ENCODE data around the gene KIRREL1. TPM values are rescaled to one million over a fixed set of nuclear protein-coding genes. Genes with fewer than 3 reads are reported as not detected.

KIRREL1 gene
- total RNA-seq, 1 donor from 2014 or later: 122 TPM

GRCh38 chr1:158058237-158058985 is 65.0 kb downstream of the KIRREL1 start:
- Mint-ChIP-seq H3K27me3 (ENCODE audit: unreplicated experiment) (no peaks in the 10 kb centered on the region), H3K4me3 (ENCODE audit: unreplicated experiment) (no peak overlapping the region), H3K36me3 (ENCODE audit: unreplicated experiment) (no peaks in the 10 kb centered on the region), H3K4me1 (ENCODE audit: unreplicated experiment) (peaks cover 46% of the 10 kb centered on the region), H3K27ac (ENCODE audit: unreplicated experiment) (no peak overlapping the region), H3K9me3 (ENCODE audit: unreplicated experiment) (no peaks in the 10 kb centered on the region)
- no peak for TF ChIP-seq CTCF (IDR thresholded peaks at IDR 0.05)
- no peak for DNase-seq (ENCODE audit: extremely low spot score, unreplicated experiment)

DNA sequence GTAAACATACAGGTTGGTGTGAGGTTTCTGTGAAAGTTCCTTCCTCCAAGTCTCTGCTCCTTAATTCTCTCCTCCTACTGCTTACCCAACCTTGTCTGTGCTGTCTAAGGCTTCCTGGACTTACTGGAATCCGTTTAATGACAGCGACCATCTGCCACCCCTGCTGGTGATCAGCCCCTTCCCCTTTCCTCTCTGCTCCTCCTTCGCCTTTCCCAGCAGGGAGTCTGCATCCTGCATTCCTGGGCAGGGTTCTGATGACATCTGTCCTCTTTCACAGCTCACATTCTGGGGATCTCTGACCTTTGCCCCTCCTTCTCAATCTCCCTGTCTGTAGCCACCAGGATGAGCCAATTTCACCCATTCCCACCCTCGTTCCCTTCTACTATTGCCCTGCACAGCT is 66.5 kb downstream of the KIRREL1 start:
- TF ChIP-seq CTCF (IDR thresholded peaks at IDR 0.05): no peak
- no peak overlapping the region for H3K4me3 Mint-ChIP-seq (ENCODE audit: unreplicated experiment)
- H3K36me3 Mint-ChIP-seq (ENCODE audit: unreplicated experiment): no peaks in the 10 kb centered on the region
- no peaks in the 10 kb centered on the region for H3K27me3 Mint-ChIP-seq (ENCODE audit: unreplicated experiment)
- H3K9me3 Mint-ChIP-seq (ENCODE audit: unreplicated experiment): no peaks in the 10 kb centered on the region
- H3K4me1 Mint-ChIP-seq (ENCODE audit: unreplicated experiment): peaks cover 38% of the 10 kb centered on the region
- peak overlapping the region; percentile 40 for H3K27ac Mint-ChIP-seq (ENCODE audit: unreplicated experiment)
- DNase-seq (ENCODE audit: extremely low spot score, unreplicated experiment): no peak

DNA sequence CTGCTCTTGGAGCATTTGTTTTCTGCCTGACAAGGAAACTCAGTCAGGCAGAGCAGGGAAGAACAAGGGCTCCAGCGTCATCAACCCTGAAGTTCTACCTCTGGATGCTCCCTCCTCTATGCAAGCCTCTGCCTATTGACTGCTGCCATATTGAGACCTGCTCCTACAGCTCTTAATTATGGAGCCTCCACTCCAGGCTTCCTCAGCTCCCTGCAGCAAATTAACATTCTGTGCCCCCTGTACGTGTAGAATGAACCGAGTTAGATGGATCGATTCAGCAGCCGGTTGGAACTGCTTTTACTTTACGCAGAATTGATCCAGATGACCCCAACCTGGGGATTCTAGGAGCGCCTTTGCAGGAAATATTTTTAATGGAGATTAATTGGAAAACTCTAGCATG is 68.7 kb downstream of the KIRREL1 start:
- no peak for DNase-seq (ENCODE audit: extremely low spot score, unreplicated experiment)
- no peak overlapping the region for H3K4me3 Mint-ChIP-seq (ENCODE audit: unreplicated experiment)
- H3K36me3 Mint-ChIP-seq (ENCODE audit: unreplicated experiment): peaks cover 3% of the 10 kb centered on the region
- no peak overlapping the region for H3K27ac Mint-ChIP-seq (ENCODE audit: unreplicated experiment)
- no peak for TF ChIP-seq CTCF (IDR thresholded peaks at IDR 0.05)
- H3K4me1 Mint-ChIP-seq (ENCODE audit: unreplicated experiment): peaks cover 49% of the 10 kb centered on the region
- H3K9me3 Mint-ChIP-seq (ENCODE audit: unreplicated experiment): no peaks in the 10 kb centered on the region
- no peaks in the 10 kb centered on the region for H3K27me3 Mint-ChIP-seq (ENCODE audit: unreplicated experiment)

DNA sequence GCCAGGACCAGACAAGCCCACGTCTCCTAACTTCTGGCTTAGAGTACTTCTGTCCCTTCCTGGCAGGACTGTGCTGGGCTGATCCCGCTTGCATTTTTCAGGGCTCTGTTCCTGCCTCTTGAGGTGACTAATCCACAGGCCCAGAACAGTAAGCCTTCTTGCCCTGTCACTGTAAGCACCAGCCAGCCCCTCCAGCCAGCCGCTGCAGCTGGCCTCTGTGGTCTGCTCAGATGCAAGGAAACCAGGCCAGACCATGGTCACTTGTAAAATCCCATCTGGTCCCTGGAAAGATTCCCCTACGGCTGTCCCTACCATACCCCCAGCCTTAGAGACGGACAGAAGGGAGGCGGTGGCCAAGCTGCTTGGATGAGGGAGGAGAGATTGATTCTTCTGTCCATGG is 74.2 kb downstream of the KIRREL1 start:
- no peak for TF ChIP-seq CTCF (IDR thresholded peaks at IDR 0.05)
- Mint-ChIP-seq H3K4me1 (ENCODE audit: unreplicated experiment) (peaks cover 42% of the 10 kb centered on the region), H3K9me3 (ENCODE audit: unreplicated experiment) (no peaks in the 10 kb centered on the region), H3K27ac (ENCODE audit: unreplicated experiment) (peak overlapping the region; percentile 36), H3K36me3 (ENCODE audit: unreplicated experiment) (peaks cover 5% of the 10 kb centered on the region), H3K27me3 (ENCODE audit: unreplicated experiment) (no peaks in the 10 kb centered on the region), H3K4me3 (ENCODE audit: unreplicated experiment) (no peak overlapping the region)
- DNase-seq (ENCODE audit: extremely low spot score, unreplicated experiment): no peak

DNA sequence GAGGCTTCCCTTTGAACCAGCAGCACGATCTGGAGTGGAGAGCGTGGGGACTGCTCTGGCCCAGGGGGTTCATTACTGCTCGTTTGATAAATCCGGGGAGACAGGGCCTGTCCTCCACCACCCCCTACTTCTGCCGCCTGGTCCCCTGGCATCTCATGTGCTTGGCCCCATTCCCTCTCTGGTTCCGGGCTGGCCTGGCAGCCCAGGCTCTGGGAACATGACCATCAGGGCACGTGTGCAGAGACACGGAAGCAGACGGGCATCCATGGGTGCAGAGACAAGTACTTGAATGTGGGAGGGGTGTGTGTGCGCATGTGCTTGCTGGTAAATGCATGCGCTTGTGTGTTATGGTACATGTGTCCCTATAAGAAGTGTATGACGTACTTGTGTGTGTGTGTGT is 75.5 kb downstream of the KIRREL1 start:
- no peak overlapping the region for H3K4me3 Mint-ChIP-seq (ENCODE audit: unreplicated experiment)
- H3K27me3 Mint-ChIP-seq (ENCODE audit: unreplicated experiment): no peaks in the 10 kb centered on the region
- H3K9me3 Mint-ChIP-seq (ENCODE audit: unreplicated experiment): no peaks in the 10 kb centered on the region
- DNase-seq (ENCODE audit: extremely low spot score, unreplicated experiment): no peak
- TF ChIP-seq CTCF (IDR thresholded peaks at IDR 0.05): no peak
- no peak overlapping the region for H3K27ac Mint-ChIP-seq (ENCODE audit: unreplicated experiment)
- peaks cover 42% of the 10 kb centered on the region for H3K4me1 Mint-ChIP-seq (ENCODE audit: unreplicated experiment)
- peaks cover 5% of the 10 kb centered on the region for H3K36me3 Mint-ChIP-seq (ENCODE audit: unreplicated experiment)

All from osteocyte (in vitro differentiated cells).